OCI-LY7 (cell line): ENCODE measurements around the gene LANCL2. TPM values are rescaled to one million over a fixed set of nuclear protein-coding genes. Genes with fewer than 3 reads are reported as not detected.

Experiments
- BruUV-seq: library from RNA; stranded (reverse); fragments of 400-500 nt; replicated peaks from 2 replicates; lab custom pipeline; 2021; lab: Mats Ljungman, UMichigan
- CTCF ChIA-PET: fragments of 300-600 bp; sonication (Branson Sonifier 250); formaldehyde crosslinking; loops from one replicate; lab custom pipeline; 2022; ENCODE audit warnings: antibody characterized with exemption; ENCODE audit not compliant: unreplicated experiment; lab: Charles Lee
- POLR2A ChIA-PET: fragments of 300-600 bp; sonication (Branson Sonifier 250); formaldehyde crosslinking; loops from one replicate; lab custom pipeline; 2022; ENCODE audit warnings: antibody characterized with exemption; lab: Charles Lee
- DNase-seq: peaks from one replicate; pipeline ENCODE4 v3.0.0-alpha.2; 2015; ENCODE audit warnings: low spot score
- H2AFZ ChIP-seq: fragments of 200-600 bp; sonication (generic), shearing (Covaris generic); 2 replicates; pipeline ENCODE4 v1.6.1; 2014; ENCODE audit warnings: mild to moderate bottlenecking, antibody characterized with exemption, low read length, moderate library complexity
- H3K27ac ChIP-seq: fragments of 200-600 bp; sonication (generic); 2 replicates; pipeline ENCODE4 v1.5.1; 2014; ENCODE audit warnings: mixed run types, low read depth, mild to moderate bottlenecking, moderate library complexity, low read length, inconsistent platforms; ENCODE audit not compliant: poor library complexity, severe bottlenecking
- H3K36me3 ChIP-seq: fragments of 200-600 bp; sonication (generic); 2 replicates; pipeline ENCODE4 v1.6.1; 2014; ENCODE audit warnings: mild to moderate bottlenecking, antibody characterized with exemption, low read length, moderate library complexity, mixed read lengths; ENCODE audit not compliant: insufficient read depth
- H3K4me1 ChIP-seq: fragments of 200-600 bp; sonication (generic); 2 replicates; pipeline ENCODE4 v1.5.1; 2014; ENCODE audit warnings: mild to moderate bottlenecking, low read length; ENCODE audit not compliant: insufficient read depth, poor library complexity, severe bottlenecking
- H3K4me2 ChIP-seq: fragments of 200-600 bp; sonication (generic); 2 replicates; pipeline ENCODE4 v1.6.1; 2014; ENCODE audit warnings: mild to moderate bottlenecking, low read length
- H3K4me3 ChIP-seq: fragments of 200-600 bp; sonication (generic); 2 replicates; pipeline ENCODE4 v1.5.1; 2014; ENCODE audit warnings: mild to moderate bottlenecking, low read depth, low read length; ENCODE audit not compliant: poor library complexity, severe bottlenecking
- H3K79me2 ChIP-seq: fragments of 200-600 bp; sonication (generic); 2 replicates; pipeline ENCODE4 v1.6.1; 2016; ENCODE audit warnings: low read depth, mild to moderate bottlenecking, low read length, moderate library complexity, mixed read lengths; ENCODE audit not compliant: insufficient read depth
- H3K9me2 ChIP-seq: fragments of 200-600 bp; sonication (generic); 2 replicates; pipeline ENCODE4 v1.6.1; 2016; ENCODE audit warnings: mild to moderate bottlenecking, low read length, mixed read lengths; ENCODE audit not compliant: insufficient read depth
- H3K9me3 ChIP-seq: fragments of 200-600 bp; sonication (generic); 2 replicates; pipeline ENCODE4 v1.6.1; 2014; ENCODE audit warnings: mild to moderate bottlenecking, mixed run types, low read length, mixed read lengths
- H4K20me1 ChIP-seq: fragments of 200-600 bp; sonication (generic); 2 replicates; pipeline ENCODE4 v1.6.1; 2014; ENCODE audit warnings: mild to moderate bottlenecking, antibody characterized with exemption, low read length, moderate library complexity, mixed read lengths; ENCODE audit not compliant: insufficient read depth
- CTCF ChIP-seq: fragments of 200-600 bp; sonication (generic); conservative IDR thresholded peaks from 2 replicates; pipeline ENCODE4 v1.5.1; 2014; ENCODE audit warnings: mild to moderate bottlenecking, antibody characterized with exemption, low read length, moderate library complexity, mixed read lengths
- EZH2phosphoT487 ChIP-seq: fragments of 200-600 bp; sonication (generic); IDR thresholded peaks from 2 replicates; pipeline ENCODE4 v1.6.1; 2018; ENCODE audit warnings: low read depth, borderline replicate concordance, mild to moderate bottlenecking, mixed run types, antibody characterized with exemption, low read length, moderate library complexity, mixed read lengths
- intact Hi-C: fragments of 100-400 bp; cut with micrococcal nuclease; formaldehyde crosslinking; loops from one replicate; pipeline ENCODE4 v1.10.0; 2022; ENCODE audit not compliant: unreplicated experiment
- total RNA-seq, 2 experiments: library from RNA; depleted of rRNA in 1 of 2; stranded (reverse); fragments of >200 nt in 1 of 2; shearing (Covaris generic) in 1 of 2; gene quantifications; 2 replicates each; pipeline ENCODE4 v1.2.3, GENCODE V29; 2014 to 2022

Gene LANCL2
- total RNA-seq, 2 experiments from 2014 or later, result 6.5 to 9.5 TPM

GRCh38 chr7:55363386-55364170 is 1.6 kb upstream of the LANCL2 start:
- Histone ChIP-seq H3K27ac (no peak overlapping the region), H3K9me3 (no peaks in the 10 kb centered on the region), H3K4me3 (no peak overlapping the region), H2AFZ (no peak overlapping the region), H3K9me2 (no peaks in the 10 kb centered on the region), H3K36me3 (peaks cover 4% of the 10 kb centered on the region), H3K4me1 (peaks cover 19% of the 10 kb centered on the region), H3K4me2 (no peak overlapping the region), H3K79me2 (peaks cover 25% of the 10 kb centered on the region), H4K20me1 (no peaks in the 10 kb centered on the region)
- intact Hi-C loops, result loop anchor here (2.0 to 10.0 kb wide), 3 partner anchors 171 to 701 kb away; partner anchors contain the start of genes SUMF2 and ZNF713
- no TSS peak for BruUV-seq
- POLR2A ChIA-PET, result interaction anchor here (1.1 kb wide), 2 partner anchors 10 to 11 kb away, joined by 3 read pairs; no protein-coding TSS in a partner anchor
- TF ChIP-seq CTCF (no peak), EZH2phosphoT487 (no peak)
- CTCF ChIA-PET, result no interaction called here
- no peak for DNase-seq

GRCh38 chr7:55365675-55366460 is 731 bp downstream of the LANCL2 start:
- Histone ChIP-seq H3K27ac (peak overlapping the region; percentile 78), H2AFZ (peak overlapping the region; percentile 88), H3K79me2 (peaks cover 25% of the 10 kb centered on the region), H3K4me3 (peak overlapping the region; percentile 82), H3K9me2 (no peaks in the 10 kb centered on the region), H3K4me2 (peak overlapping the region; percentile 94), H3K36me3 (peaks cover 4% of the 10 kb centered on the region), H4K20me1 (no peaks in the 10 kb centered on the region), H3K4me1 (peaks cover 19% of the 10 kb centered on the region), H3K9me3 (no peaks in the 10 kb centered on the region)
- 0 out of 2 replicates have a peak, but pooled peaks have one; percentile 36 for TF ChIP-seq CTCF
- no peak for TF ChIP-seq EZH2phosphoT487
- ChIA-PET CTCF (interaction anchor here (0.6 kb wide), 1 partner anchor 14 kb away, joined by 3 read pairs; no protein-coding TSS in a partner anchor), POLR2A (interaction anchor here (1.0 to 1.8 kb wide), 4 partner anchors 9 to 167 kb away, joined by 4 to 11 read pairs (median 5); no protein-coding TSS in a partner anchor)
- intact Hi-C loops, result loop anchor here (1.0 to 10.0 kb wide), 8 partner anchors 40 to 746 kb away; partner anchors contain the start of genes SEC61G, SUMF2 and ZNF713
- BruUV-seq, result no TSS peak
- DNase-seq, result peak; percentile 96
